Left ventricle myocardium inferior (tissue), 1 donor: ENCODE results near the gene CDC25A. TPM values are rescaled to one million over a fixed set of nuclear protein-coding genes. Genes with fewer than 3 reads are reported as not detected.

Source experiments
- DNase-seq: peaks from one replicate; pipeline ENCODE4 v3.0.0-alpha.2; 2020
- H3K27ac ChIP-seq: fragments of 200-600 bp; replicated peaks from 2 replicates; pipeline ENCODE4 v1.8.0; 2021
- H3K27me3 ChIP-seq: fragments of 200-600 bp; 2 replicates; pipeline ENCODE4 v1.8.0; 2021; ENCODE audit warnings: low read depth
- H3K36me3 ChIP-seq: fragments of 200-600 bp; 2 replicates; pipeline ENCODE4 v1.8.0; 2021
- H3K4me1 ChIP-seq: fragments of 200-600 bp; 2 replicates; pipeline ENCODE4 v1.8.0; 2021
- H3K4me3 ChIP-seq: fragments of 200-600 bp; 2 replicates; pipeline ENCODE4 v1.8.0; 2021; ENCODE audit warnings: mild to moderate bottlenecking, moderate library complexity
- H3K9me3 ChIP-seq: fragments of 200-600 bp; replicated peaks from 2 replicates; pipeline ENCODE4 v1.8.0; 2021
- CTCF ChIP-seq: fragments of 200-600 bp; IDR thresholded peaks from 2 replicates; pipeline ENCODE4 v1.8.0; 2021; ENCODE audit warnings: antibody characterized with exemption, mild to moderate bottlenecking, borderline replicate concordance
- intact Hi-C: fragments of 100-400 bp; cut with micrococcal nuclease; formaldehyde crosslinking; loops from one replicate; pipeline ENCODE4 v1.11.0; 2022
- total RNA-seq: library from RNA; stranded (reverse); fragmentation: NEBNext Ultra II Directional; extraction: Animal tissue kit (Norgen Biotek cat#: 25700); gene quantifications from one replicate; pipeline ENCODE4 v1.2.1, GENCODE V29; 2021
- donor health status: DM: no; HTN: yes; CAD: no; lungs with severe emphysema.

CDC25A gene
- total RNA-seq, 1 donor from 2014 or later: 0.52 TPM

DNA sequence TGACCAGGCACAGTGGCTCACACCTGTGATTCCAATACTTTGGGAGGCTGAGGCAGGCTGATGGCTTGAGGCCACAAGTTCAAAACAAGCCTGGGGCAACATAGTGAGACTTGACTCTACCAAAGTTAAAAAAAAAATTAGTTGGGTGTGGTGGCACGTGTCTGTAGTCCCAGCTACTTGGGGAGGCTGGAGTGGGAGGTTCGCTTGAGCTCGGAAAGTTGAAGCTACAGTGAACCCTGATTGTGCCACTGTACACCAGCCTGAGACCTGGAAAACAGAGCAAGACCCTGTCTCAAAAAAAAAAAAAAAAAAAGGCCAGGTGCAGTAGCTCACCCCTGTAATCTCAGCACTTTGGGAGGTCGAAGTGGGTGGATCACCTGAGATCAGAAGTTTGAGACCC is 3.1 kb downstream of the CDC25A start:
- no peak for DNase-seq
- peaks cover 20% of the 10 kb centered on the region for H3K4me1 ChIP-seq
- no peaks in the 10 kb centered on the region for H3K36me3 ChIP-seq
- H3K27ac ChIP-seq: no peak overlapping the region
- TF ChIP-seq CTCF: no peak
- no peaks in the 10 kb centered on the region for H3K27me3 ChIP-seq
- H3K9me3 ChIP-seq: no peaks in the 10 kb centered on the region
- H3K4me3 ChIP-seq: no peak overlapping the region
- intact Hi-C loops: no loop called here

DNA sequence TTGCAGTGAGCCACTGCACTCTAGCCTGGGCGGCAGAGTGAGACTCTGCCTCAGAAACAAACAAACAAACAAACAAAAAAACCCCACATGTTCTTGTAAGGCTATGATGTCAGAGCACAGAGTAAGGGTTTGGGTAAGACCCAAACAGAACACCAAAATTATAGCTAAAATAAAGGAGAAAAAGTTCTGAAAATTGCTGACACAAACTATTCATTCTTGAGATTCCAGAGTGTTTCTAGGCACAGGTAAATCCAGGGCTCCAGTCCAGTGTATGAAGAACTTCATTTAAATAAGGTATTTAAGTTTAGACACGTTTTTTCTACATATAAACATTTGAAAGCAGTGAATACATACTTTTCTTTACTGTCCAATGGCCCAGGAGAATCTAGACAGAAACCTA is 3.9 kb downstream of the CDC25A start:
- Histone ChIP-seq H3K27ac (no peak overlapping the region), H3K9me3 (no peaks in the 10 kb centered on the region), H3K4me3 (no peak overlapping the region), H3K4me1 (peaks cover 20% of the 10 kb centered on the region), H3K27me3 (no peaks in the 10 kb centered on the region), H3K36me3 (no peaks in the 10 kb centered on the region)
- intact Hi-C loops: no loop called here
- DNase-seq: no peak
- no peak for TF ChIP-seq CTCF

DNA sequence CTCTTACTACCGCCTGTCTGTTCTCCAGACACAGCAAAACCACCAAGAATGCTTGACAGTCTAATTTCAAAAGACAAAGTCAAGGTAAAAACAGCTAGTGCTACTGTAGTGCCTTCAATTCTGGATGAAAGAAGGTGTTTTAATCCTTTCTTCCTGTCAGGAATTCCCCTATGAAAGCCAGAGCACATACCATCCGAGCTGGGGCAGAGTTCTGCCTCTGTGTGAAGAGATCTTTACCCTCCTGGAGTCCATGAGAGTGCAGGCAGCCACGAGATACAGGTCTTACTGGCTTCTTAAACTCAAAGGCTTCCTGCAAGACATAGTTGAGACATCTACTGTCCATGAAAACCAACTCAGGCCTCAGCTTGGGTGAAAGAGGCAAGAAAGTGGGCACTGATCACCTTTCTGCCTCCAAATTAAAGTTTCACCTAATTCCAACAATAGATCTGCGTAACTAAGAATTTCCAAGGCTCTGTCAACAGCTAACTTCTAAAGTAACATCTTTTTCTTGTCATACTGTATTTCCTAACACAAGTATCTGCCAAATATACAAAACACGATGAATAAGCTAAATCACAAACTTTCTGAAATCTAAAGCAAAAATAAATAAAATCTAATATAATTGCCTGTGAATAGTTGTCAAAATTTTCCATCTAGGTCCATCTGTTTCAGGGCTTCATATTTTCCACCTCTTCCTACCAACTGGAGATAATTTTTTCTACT is 7.5 kb downstream of the CDC25A start:
- no peak for DNase-seq

GRCh38 chr3:48180021-48180420 is 8.2 kb downstream of the CDC25A start:
- no peak for DNase-seq
- H3K4me1 ChIP-seq: peaks cover 12% of the 10 kb centered on the region
- TF ChIP-seq CTCF: no peak
- H3K27me3 ChIP-seq: no peaks in the 10 kb centered on the region
- H3K36me3 ChIP-seq: no peaks in the 10 kb centered on the region
- intact Hi-C loops: no loop called here
- H3K27ac ChIP-seq: no peak overlapping the region
- no peaks in the 10 kb centered on the region for H3K9me3 ChIP-seq
- H3K4me3 ChIP-seq: no peak overlapping the region

More for the DNA sequence above, 7.5 kb downstream of the CDC25A start:
- Histone ChIP-seq H3K4me3 (no peak overlapping the region), H3K36me3 (no peaks in the 10 kb centered on the region), H3K27ac (no peak overlapping the region), H3K9me3 (no peaks in the 10 kb centered on the region), H3K27me3 (no peaks in the 10 kb centered on the region), H3K4me1 (peaks cover 12% of the 10 kb centered on the region)
- intact Hi-C loops: no loop called here
- TF ChIP-seq CTCF: no peak

DNA sequence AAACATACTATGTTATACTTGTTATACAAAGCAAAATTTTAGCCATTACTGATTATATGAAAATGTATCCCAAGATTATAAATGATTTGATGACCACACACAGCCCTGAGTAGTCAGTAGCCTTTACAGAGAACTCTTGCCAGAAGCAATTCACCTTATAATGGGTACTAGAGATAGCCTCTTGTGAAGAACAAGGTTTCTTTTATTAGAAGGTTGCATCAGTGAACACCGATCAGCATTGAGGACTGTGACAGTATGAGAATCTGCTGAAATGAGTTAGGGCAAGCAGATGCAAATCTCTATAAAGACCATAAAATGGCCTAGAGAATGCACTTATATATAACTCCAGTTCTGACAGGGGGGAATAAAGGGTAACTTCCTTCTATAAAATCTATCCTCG is 10.1 kb downstream of the CDC25A start:
- no peak for TF ChIP-seq CTCF
- no peak overlapping the region for H3K27ac ChIP-seq
- H3K27me3 ChIP-seq: no peaks in the 10 kb centered on the region
- H3K9me3 ChIP-seq: no peaks in the 10 kb centered on the region
- no peak overlapping the region for H3K4me3 ChIP-seq
- peaks cover 12% of the 10 kb centered on the region for H3K4me1 ChIP-seq
- intact Hi-C loops: no loop called here
- no peak for DNase-seq
- no peaks in the 10 kb centered on the region for H3K36me3 ChIP-seq
